GM12878 (cell line): ENCODE data around the gene GRK5. TPM values are rescaled to one million over a fixed set of nuclear protein-coding genes. Genes with fewer than 3 reads are reported as not detected.
A peak's percentile ranks its signal among the peaks of the same experiment; 100 is the strongest.

ENCODE experiments used
- ATF7 ChIP-seq: fragments of 450-650 bp; IDR thresholded peaks from 2 replicates; pipeline ENCODE4 v1.6.1; 2016; ENCODE audit warnings: low read depth, mild to moderate bottlenecking
- CHD1 ChIP-seq: IDR thresholded peaks from 2 replicates; pipeline ENCODE4 v1.6.1; 2012; ENCODE audit warnings: low read depth, low read length, improper control_type of control experiment
- E2F4 ChIP-seq: IDR thresholded peaks from 2 replicates; pipeline ENCODE4 v1.6.1; 2012; ENCODE audit warnings: low read depth, low read length, improper control_type of control experiment
- IRF3 ChIP-seq: fragments of 450-650 bp; IDR thresholded peaks from 2 replicates; pipeline ENCODE4 v1.6.1; 2014; ENCODE audit warnings: mild to moderate bottlenecking
- IRF4 ChIP-seq: IDR thresholded peaks from 2 replicates; pipeline ENCODE4 v1.6.1; 2011; ENCODE audit warnings: low read depth, low read length
- JUNB ChIP-seq: IDR thresholded peaks from 2 replicates; pipeline ENCODE4 v1.6.1; 2016; ENCODE audit warnings: antibody characterized with exemption, mild to moderate bottlenecking
- KDM1A ChIP-seq: fragments of 200-600 bp; sonication (generic); IDR thresholded peaks from 2 replicates; pipeline ENCODE4 v1.6.1; 2016; ENCODE audit warnings: borderline replicate concordance
- MLLT1 ChIP-seq: fragments of 450-650 bp; IDR thresholded peaks from 2 replicates; pipeline ENCODE4 v1.6.1; 2016; ENCODE audit warnings: mild to moderate bottlenecking
- MTA2 ChIP-seq: fragments of 450-650 bp; IDR thresholded peaks from 2 replicates; pipeline ENCODE4 v1.6.1; 2016; ENCODE audit warnings: low read depth, mild to moderate bottlenecking, moderate library complexity
- MYB ChIP-seq: fragments of 150-350 bp; IDR thresholded peaks from 2 replicates; pipeline ENCODE4 v1.6.1; 2014; ENCODE audit warnings: mild to moderate bottlenecking, low read depth, low read length, borderline replicate concordance
- NFIC ChIP-seq: IDR thresholded peaks from 2 replicates; pipeline ENCODE4 v1.6.1; 2012; ENCODE audit warnings: low read depth, mild to moderate bottlenecking, inconsistent platforms, low read length, moderate library complexity
- NFYA ChIP-seq: IDR thresholded peaks from 2 replicates; pipeline ENCODE4 v1.6.1; 2011; ENCODE audit warnings: low read depth, mild to moderate bottlenecking, low read length, improper control_type of control experiment, borderline replicate concordance
- POLR2AphosphoS5 ChIP-seq: IDR thresholded peaks from 2 replicates; pipeline ENCODE4 v1.6.1; 2011; ENCODE audit warnings: mild to moderate bottlenecking, low read length, inconsistent platforms
- RFX5 ChIP-seq: IDR thresholded peaks from 2 replicates; pipeline ENCODE4 v1.6.1; 2011; ENCODE audit warnings: low read depth, low read length, improper control_type of control experiment
- SIX5 ChIP-seq: IDR thresholded peaks from 2 replicates; pipeline ENCODE4 v1.6.1; 2011; ENCODE audit warnings: mild to moderate bottlenecking, low read depth, low read length, moderate library complexity; ENCODE audit not compliant: severe bottlenecking
- SMARCA5 ChIP-seq: fragments of 450-650 bp; IDR thresholded peaks from 2 replicates; pipeline ENCODE4 v1.6.1; 2017; ENCODE audit warnings: mild to moderate bottlenecking
- SMC3 ChIP-seq: IDR thresholded peaks from 2 replicates; pipeline ENCODE4 v1.6.1; 2011; ENCODE audit warnings: low read length, improper control_type of control experiment, borderline replicate concordance
- YY1 ChIP-seq: IDR thresholded peaks from 2 replicates; pipeline ENCODE4 v1.6.1; 2011; ENCODE audit warnings: low read depth, mild to moderate bottlenecking, low read length
- ZBTB40 ChIP-seq: fragments of 450-650 bp; IDR thresholded peaks from 2 replicates; pipeline ENCODE4 v1.6.1; 2016; ENCODE audit warnings: mild to moderate bottlenecking, moderate library complexity, borderline replicate concordance
- ZNF24 ChIP-seq: fragments of 450-650 bp; IDR thresholded peaks from 2 replicates; pipeline ENCODE4 v1.6.1; 2017; ENCODE audit warnings: antibody characterized with exemption, mild to moderate bottlenecking
- ZNF384 ChIP-seq: IDR thresholded peaks from 2 replicates; pipeline ENCODE4 v1.6.1; 2012; ENCODE audit warnings: low read depth, mild to moderate bottlenecking, low read length, improper control_type of control experiment, borderline replicate concordance
- polyA plus RNA-seq, 11 experiments: library from polyadenylated mRNA; depleted of rRNA in 4 of 11; unstranded in 6 of 11; stranded (reverse) in 5 of 11; fragments of >200 nt; fragmentation: Nextera tagmentation in 4 of 11; fragmentation: Illumina TruSeq in 1 of 11; extraction: Ambion mirVana in 4 of 11; extraction: Trizol in 1 of 11; gene quantifications; 1 replicate in 1 of 11; 2 replicates in 10 of 11; pipeline versions ENCODE4 v1.2.1 to v1.2.3, GENCODE V29; 2011 to 2016; ENCODE audit warnings: inconsistent platforms in 2 of 11, missing spikeins in 2 of 11, low read depth in 1 of 11
- total RNA-seq, 4 experiments: library from RNA; depleted of rRNA in 3 of 4; stranded (reverse); fragments of >200 nt in 3 of 4; fragmentation: Illumina TruSeq in 1 of 4; extraction: Trizol in 1 of 4; gene quantifications; 2 replicates each; pipeline versions ENCODE4 v1.2.1 to v1.2.3, GENCODE V29; 2013 to 2021

Gene GRK5
- total and polyA plus RNA-seq, 10 of the 15 experiments (the other 5 are each of a cell fraction or from before 2014, with no cell fraction given), result 0.11 to 22.1 (median 10.0) TPM

GRCh38 chr10:119205894-119206602 lies 1.3 kb upstream of the GRK5 start (continued):
- no peak for TF ChIP-seq MTA2
- no peak for TF ChIP-seq ATF7
- TF ChIP-seq POLR2AphosphoS5, result peak; percentile 37; the same call in 1 of the 2 replicates
- TF ChIP-seq SIX5, result no peak
- peak; percentile 76 for TF ChIP-seq ZBTB40
- no peak for TF ChIP-seq CHD1
- no peak for TF ChIP-seq KDM1A
- 0 out of 2 replicates have a peak, but pooled peaks have one; percentile 9 for TF ChIP-seq YY1
- TF ChIP-seq SMARCA5, result peak; percentile 73; the same call in 1 of the 2 replicates
- no peak for TF ChIP-seq SMC3
- no peak for TF ChIP-seq ZNF384
- TF ChIP-seq IRF4, result no peak
- TF ChIP-seq RFX5, result no peak
- no peak for TF ChIP-seq NFYA
- peak; percentile 26; the same call in 1 of the 2 replicates for TF ChIP-seq NFIC
- TF ChIP-seq MYB, result no peak
- TF ChIP-seq ZNF24, result no peak
- no peak for TF ChIP-seq IRF3
- no peak for TF ChIP-seq E2F4
- TF ChIP-seq JUNB, result no peak
- TF ChIP-seq MLLT1, result no peak
